ENCODE measurements around the gene SNED1.

Gene SNED1

GRCh38 chr2:240997856-240998705 lies at the start of gene SNED1:
Gene SNED1, plus strand, starts transcription at chr2:240998618. Its CDS starts 220 bp downstream, at chr2:240998838.
- peak; percentile 81 for DNase-seq

- DNase-seq, result peak; percentile 32
Observed at GRCh38 chr2:240948905-240949790, 49.3 kb upstream of the SNED1 start.

- peak; percentile 33 for DNase-seq
Observed at GRCh38 chr2:240949791-240950705, 48.4 kb upstream of the SNED1 start.

GRCh38 chr2:240951045-240951594 lies 47.3 kb upstream of the SNED1 start:
- DNase-seq, result no peak

- peak; percentile 17 for DNase-seq
Observed at GRCh38 chr2:240952496-240953246, 45.7 kb upstream of the SNED1 start.

- DNase-seq, result peak; percentile 26
Observed at GRCh38 chr2:240953426-240954410, 44.7 kb upstream of the SNED1 start.

- peak; percentile 26 for DNase-seq
Observed at GRCh38 chr2:240954436-240955305, 43.7 kb upstream of the SNED1 start.

- DNase-seq, result peak; percentile 34
Observed at GRCh38 chr2:240955306-240956170, 42.9 kb upstream of the SNED1 start.

- peak; percentile 35 for DNase-seq
Observed at GRCh38 chr2:240956171-240956934, 42.1 kb upstream of the SNED1 start.

- peak; percentile 45 for DNase-seq
Observed at GRCh38 chr2:240956935-240957655, 41.3 kb upstream of the SNED1 start.

GRCh38 chr2:240957656-240958365 lies 40.6 kb upstream of the SNED1 start:
- peak; percentile 38 for DNase-seq

GRCh38 chr2:240958366-240959213 lies 39.8 kb upstream of the SNED1 start:
- peak; percentile 26 for DNase-seq

GRCh38 chr2:240959214-240959940 lies 39.0 kb upstream of the SNED1 start:
- peak; percentile 39 for DNase-seq

- peak; percentile 33 for DNase-seq
Observed at GRCh38 chr2:240959941-240960308, 38.5 kb upstream of the SNED1 start.

Data from activated CD8-positive, alpha-beta memory T cell treated with anti-CD3 and anti-CD28 coated beads, Interleukin-2, amount 50 U/mL, for 48 hours (primary cell).